ENCODE data around the gene FBXO2. TPM values are rescaled to one million over a fixed set of nuclear protein-coding genes. Genes with fewer than 3 reads are reported as not detected.
A peak's percentile ranks its signal among the peaks of the same experiment; 100 is the strongest.

Gene FBXO2
- total RNA-seq, 1 donor from 2014 or later: 5.9 TPM

DNA sequence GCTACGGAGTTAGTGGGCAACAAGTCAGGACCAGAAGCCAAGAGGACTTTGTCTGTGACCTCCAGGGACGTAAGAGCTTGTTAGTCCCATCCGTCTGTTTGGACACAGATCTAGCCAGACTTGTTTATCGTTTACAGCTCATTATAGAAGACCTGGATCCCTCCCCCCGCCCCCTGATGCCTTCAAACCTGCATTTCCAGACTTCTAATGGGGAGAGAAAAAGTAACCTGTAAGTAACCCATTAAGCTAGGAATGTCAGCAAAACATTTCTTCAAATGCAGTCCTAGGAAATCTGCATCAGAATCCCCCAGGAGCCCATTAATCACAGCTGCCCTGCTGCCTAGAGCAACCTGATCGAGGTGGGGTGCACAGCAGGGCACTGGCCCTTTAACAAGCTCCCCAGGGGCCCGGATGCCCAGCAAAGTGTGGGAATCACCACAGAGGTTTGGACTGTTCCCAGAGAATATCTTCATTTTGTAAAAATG lies 28.1 kb upstream of the FBXO2 start:
- ATAC-seq: no peak

DNA sequence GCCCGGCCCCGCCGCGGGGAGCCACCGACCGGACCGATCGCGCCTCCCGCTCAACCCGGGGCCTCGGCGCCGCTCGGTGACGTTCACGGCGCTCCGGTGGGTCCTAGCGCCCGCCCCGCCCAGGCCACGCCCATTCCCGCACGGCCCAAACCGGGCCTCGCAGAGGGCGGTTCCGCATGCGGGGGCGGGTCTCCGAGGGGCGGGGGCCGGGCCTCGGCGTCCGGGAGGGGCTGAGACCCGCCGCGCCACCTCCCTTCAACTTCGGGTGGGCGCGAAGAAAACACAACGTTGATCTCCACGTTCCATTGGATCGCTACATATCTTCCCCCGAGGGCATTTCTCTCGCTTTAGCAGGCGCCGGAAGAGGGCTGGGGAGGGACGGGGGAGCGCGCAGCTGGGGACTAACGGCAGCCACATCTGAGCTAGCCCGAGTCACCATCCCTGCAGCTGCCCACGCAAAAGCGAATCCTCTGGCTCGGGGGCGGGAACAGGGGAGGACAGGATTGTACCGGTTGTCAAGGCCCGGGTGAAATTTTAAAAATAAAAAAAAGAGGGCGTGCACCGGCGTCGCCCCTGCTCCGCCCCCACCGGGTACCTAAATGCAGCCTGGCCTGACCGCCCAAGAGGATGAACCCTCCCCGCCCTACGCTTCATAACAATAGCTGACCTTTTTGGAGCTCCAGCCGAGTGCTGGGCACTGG lies 27.0 kb upstream of the FBXO2 start, which contains the start of gene MAD2L2:
MAD2L2 (minus strand) TSS at position 78 of the 701 bp plus-strand sequence. CDS start 547 bp downstream, outside the sequence.
- ATAC-seq: peak; percentile 94

DNA sequence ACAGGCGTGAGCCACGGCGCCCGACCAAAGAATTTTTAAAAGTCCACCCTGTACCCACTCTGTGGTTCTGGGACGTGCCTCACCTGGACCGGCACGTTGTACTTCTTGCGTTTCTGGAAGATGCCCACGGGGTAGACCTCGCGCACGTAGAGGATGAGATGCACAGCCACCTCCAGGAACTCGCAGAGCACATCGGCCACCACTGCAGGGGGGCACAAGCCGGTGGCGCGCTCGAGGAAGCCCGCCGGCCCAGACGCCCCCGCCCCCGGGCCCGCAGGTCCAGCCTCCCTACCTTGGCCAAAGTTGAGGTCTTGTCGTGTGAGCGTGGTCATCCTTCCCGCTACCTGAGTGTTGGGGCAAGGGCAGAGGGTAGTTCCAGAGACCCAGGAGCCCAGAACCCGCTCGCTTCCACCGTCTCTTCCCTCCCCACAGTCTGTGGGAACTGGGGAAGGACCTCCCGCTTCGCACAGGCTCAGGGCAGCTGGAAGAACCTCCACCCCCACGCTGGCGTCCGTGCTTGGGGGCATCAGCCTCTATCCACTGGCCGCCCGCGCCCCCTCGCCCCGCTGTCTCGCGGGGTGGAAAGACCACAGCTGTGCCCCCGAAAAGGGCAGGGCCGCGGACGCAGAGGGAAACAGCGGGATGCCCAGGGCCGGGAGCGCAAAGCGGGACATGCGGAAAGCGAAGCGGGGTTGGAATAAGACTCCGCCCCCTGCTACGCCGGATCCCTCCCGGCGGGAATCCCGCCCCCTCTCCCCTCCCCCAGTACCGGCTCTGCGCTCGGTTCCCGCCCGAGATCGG lies 26.2 kb upstream of the FBXO2 start:
- peak; percentile 31 for ATAC-seq

DNA sequence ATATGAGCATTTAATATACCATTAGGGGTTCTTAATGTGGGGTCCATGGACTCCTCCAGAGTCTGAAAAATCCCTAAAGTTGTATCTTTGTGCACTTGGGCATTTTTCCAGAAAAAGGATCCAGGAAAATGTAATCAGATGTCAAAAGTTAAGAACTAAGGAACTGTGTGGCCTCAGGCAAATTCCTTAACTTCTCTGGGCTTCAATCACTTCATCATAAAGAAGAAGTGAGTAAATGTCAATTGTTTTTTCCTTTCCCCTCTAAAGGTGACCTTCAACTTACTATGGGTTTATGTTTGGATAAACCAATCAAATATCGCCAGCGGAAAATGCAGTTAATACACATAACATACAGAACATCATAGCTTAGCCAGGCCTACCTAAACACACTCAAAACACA lies 24.2 kb upstream of the FBXO2 start:
- no peak for ATAC-seq

DNA sequence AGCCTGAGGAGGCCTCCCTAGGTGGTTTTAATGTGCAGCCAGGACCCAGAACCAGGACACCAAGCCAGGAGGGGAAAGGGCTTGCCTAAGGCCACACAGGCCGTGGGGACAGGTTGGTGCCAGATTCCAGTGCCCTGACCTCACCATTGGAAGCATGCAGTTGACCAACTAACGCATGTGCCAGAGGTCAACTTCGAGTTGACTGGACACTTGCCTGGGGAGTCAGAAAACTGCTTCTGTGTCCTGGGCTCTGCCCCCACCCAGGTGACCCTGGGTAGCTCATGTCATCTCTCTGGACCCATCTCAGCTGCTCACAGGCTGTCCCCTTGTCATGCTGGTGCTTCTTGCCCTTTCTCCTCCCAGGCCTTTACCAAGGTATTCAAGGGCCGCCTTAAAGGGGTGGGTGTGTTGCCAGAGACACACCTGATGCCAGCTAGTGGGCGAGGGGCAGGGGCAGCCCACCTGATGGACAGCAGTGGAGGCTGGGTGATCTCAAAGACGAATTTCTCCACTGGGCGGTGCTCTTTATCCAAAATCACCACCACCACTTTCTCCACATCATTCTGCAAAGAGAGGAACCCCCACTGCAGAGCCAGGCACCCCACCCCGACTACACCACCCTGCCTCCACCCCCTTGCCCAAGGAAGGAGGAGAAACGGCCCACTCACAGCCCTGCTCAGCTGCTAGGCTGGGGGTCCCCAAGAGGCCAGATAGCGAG lies 22.3 kb upstream of the FBXO2 start:
- ATAC-seq: no peak

DNA sequence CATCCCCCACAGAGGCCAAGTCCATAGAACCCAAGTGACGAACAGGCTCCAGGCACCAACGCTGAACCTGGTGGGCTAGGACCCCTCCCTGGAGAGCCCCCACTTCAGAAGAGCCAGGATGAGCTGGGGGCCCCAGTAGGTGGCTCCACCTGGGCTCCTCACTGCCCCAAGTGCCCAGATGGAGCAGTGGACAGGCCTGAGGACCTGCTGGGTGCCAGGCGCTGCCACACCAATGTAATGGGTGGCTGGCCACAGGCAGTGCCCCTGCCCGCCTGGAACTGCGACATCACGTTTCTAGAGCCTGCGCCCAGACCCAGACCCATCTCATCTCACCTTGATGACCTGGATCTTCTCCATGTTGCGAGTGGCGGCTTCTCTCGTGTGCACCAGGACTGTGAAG lies 21.1 kb upstream of the FBXO2 start:
- ATAC-seq: no peak

DNA sequence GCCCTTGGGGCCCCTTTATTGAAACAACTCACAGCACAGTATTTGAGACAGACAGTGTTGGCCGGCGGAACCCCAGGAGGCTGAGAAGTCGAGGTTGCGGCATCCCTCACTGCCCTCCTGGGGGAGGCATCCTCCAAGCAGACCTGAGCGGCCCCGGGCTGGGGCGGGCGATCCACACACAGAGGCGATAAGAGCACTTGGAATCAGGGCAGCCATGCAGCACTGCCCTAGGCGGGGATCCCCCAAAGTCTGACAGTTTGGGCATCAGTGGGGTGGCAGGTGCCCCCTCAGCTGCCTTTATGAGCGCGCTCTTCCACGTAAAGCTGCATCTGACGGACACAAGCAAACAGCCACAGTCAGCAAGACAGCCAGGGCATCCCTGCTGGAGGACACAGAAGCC lies 20.3 kb upstream of the FBXO2 start:
- ATAC-seq: no peak

DNA sequence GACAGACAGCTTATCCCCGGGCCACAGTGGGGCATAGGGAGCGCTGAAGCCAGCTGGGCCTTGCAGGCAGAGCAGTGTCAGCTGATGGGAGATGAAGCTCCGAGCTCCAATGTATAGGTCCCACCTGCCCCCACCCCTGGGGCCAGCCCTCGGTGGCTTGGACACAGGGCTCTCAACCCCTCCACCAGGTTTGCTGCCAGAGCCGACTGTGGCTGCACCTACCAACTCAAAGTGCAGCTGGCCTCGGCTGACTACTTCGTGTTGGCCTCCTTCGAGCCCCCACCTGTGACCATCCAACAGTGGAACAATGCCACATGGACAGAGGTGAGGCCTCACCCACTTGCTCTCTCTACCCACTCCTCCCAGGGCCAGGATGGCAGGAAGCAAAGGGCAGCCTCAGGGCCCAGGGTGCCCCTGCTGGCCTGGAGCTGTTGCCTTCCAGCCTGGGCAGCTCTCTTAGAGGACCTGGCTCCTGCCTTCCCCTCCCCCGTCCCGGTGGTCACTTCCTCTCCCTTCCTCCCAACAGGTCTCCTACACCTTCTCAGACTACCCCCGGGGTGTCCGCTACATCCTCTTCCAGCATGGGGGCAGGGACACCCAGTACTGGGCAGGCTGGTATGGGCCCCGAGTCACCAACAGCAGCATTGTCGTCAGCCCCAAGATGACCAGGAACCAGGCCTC lies 19.0 kb upstream of the FBXO2 start:
- no peak for ATAC-seq

DNA sequence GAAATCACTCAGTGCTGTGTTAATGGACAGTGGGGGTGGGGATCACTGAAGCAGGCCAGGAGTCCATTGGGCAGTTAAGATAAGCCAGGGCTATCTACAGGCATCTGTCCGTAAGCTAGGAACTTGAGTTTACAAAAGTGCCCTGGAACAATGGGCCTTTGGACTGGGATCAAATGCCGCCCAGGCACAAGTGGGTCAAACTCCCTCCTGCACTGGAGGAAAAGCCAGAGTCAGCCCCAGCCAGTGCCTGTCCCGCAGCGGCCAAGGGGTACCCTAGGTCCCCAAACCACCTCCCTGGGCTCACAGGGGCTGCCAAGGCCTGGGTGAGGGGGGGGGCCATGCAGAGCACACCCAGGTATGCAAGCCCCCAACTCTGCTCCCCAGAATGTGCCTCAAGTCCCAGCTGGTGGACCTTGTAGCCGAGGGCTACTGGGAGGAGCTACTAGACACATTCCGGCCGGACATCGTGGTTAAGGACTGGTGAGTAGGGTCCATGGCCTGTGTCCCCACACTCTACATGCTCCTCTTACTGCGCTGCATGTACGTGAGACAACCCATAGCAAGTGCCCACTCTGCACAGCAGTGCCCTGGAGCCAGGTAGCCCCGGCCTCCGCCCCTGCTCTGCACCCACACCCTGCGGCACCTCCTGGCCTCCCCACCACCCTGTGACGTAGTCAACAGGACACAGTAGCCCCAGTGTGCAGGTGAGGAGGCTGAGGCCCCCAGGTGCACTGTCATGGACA lies 17.5 kb upstream of the FBXO2 start:
- peak; percentile 12 for ATAC-seq

DNA sequence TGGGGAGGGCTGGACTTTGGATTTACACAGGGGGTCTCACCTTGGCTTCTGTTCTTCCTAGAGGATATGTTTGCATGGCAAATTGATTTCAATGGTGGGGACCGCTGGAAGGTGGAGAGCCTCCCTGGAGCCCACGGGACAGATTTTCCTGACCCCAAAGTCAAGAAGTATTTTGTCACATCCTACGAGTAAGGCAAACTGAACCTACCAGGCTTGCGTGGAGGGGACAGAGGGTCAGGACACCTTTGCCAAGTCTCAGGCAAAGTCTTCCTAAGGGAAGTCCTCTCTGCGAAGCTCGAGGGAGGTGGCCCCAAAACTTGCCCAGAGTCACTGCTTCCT lies 16.9 kb upstream of the FBXO2 start:
- ATAC-seq: no peak

DNA sequence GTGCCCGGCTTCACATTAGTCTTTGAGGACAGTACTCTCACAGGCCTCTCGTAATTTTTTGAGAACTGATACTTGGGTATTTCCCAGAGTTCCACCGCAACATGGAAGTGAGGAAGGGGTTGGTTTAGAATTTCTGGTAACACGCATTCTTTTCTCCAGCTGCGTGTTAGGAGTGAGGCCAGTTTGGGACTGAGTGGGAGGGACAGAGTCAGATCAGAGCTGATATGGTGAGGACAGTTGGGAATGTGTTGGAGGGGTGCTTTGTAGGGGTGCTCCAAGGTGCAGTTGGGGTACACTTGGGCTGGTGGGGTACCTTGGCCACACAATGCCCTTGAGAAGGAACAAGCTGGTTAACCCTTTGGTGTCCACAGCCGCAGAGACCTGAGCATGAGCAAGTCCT lies 16.5 kb upstream of the FBXO2 start:
- ATAC-seq: no peak

DNA sequence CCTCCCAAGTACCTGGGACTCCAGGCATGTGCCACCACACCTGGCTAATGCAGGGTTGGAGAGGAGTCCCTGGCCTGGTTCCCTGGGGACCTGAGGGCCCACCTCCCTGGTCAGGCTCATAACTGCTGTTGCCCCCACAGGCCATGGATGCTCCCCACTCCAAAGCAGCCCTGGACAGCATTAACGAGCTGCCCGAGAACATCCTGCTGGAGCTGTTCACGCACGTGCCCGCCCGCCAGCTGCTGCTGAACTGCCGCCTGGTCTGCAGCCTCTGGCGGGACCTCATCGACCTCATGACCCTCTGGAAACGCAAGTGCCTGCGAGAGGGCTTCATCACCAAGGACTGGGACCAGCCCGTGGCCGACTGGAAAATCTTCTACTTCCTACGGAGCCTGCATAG lies 14.3 kb upstream of the FBXO2 start:
- ATAC-seq: no peak

DNA sequence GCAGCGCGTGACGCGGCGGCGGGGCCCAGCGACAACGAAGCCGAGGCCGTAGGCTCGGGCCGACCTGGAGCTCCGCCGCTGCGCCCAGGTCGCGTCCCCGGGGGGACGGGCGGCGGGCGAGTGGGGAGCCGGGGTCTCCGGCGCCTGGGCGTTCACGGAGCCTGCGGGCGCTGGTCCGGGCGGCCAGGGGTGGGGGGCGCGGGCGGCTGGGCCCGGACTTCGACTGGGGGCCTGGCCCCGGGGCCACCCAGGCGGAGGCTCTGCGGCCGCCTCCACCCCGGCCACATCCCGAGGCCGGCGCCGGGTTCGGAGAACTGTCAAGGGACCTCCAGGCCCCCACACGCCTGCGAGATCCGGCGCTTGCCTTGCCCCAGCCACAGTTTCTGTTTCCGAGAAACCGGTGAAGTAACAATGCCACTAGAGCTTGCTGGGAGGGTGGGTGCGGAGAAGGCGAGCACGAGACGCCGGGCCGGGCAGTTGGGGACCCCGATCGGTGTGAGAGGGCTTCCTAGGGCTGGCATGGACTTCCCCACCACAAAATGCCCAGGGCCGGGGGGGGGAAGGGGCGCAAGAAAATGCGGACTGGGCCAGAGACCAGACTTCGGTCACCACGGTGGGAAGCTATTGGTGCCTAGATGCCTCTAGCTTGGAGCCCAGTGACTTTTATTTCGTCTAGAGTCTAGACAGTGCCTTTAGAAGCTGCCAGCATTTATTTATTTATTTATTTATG lies 10.3 kb upstream of the FBXO2 start:
- peak; percentile 31 for ATAC-seq

DNA sequence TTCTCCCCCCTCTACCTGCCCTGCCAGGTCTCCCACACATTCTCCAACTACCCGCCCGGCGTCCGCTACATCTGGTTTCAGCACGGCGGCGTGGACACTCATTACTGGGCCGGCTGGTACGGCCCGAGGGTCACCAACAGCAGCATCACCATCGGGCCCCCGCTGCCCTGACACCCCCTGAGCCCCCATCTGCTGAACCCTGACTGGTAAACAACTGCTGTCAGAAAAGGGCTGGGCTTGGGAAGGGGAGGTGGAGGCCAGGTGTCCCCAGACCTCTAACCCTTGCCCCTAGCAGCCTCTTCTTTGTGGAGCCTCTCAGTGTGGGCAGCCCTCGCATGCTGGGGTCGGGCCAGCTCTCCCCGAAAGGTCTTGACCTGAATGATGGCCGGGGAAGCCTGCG lies 6.9 kb upstream of the FBXO2 start:
- ATAC-seq: no peak

DNA sequence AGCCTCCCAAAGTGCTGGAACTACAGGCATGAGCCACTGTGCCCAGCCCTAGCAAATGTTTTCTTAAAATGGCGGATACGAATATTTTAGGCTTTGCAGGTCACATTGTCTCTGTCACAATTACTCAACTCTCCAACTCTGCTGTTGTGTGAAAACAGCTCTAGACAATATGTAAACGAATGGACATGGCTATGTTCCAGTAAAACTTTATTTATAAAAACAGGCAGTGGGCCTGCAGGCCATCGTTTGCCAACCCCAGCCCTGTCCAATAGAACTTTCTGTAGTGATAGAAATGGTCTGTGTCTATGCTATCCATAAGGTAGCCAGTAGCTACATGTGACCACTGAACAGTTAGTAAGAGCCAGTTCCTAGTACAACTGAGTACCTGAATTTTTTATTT lies 5.5 kb upstream of the FBXO2 start:
- ATAC-seq: no peak

DNA sequence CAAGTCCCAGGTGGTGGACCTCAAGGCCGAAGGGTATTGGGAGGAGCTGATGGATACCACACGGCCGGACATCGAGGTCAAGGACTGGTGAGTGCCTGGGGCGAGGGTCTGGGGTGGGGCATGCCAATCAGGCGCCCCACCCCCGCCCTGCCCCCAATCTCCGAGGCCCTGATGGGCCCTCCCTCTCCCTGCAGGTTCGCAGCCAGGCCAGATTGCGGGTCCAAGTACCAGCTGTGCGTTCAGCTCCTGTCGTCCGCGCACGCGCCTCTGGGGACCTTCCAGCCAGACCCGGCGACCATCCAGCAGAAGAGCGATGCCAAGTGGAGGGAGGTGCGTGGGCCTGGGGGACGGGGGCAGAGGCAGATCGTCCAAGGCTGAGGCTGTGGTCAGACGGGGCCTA lies 4.3 kb upstream of the FBXO2 start:
- no peak for ATAC-seq

DNA sequence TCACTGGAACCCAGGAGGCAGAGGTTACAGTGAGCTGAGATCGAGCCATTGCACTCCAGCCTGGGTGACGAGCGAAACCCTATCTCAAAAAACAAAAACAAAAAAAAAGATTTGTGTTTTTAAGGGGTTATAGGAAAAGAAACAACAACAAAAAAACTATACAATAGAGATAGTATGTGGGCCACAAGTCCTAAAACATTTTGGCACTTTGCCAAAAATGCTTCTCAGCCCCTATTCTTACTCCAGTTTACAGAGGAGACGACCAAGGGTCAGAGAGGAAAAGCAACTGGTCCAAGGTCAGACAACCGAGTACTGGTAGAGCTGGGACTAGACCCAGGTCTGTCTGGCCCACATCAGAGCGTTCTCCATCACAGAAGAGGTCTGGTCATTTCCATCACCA lies 3.4 kb upstream of the FBXO2 start:
- ATAC-seq: no peak

DNA sequence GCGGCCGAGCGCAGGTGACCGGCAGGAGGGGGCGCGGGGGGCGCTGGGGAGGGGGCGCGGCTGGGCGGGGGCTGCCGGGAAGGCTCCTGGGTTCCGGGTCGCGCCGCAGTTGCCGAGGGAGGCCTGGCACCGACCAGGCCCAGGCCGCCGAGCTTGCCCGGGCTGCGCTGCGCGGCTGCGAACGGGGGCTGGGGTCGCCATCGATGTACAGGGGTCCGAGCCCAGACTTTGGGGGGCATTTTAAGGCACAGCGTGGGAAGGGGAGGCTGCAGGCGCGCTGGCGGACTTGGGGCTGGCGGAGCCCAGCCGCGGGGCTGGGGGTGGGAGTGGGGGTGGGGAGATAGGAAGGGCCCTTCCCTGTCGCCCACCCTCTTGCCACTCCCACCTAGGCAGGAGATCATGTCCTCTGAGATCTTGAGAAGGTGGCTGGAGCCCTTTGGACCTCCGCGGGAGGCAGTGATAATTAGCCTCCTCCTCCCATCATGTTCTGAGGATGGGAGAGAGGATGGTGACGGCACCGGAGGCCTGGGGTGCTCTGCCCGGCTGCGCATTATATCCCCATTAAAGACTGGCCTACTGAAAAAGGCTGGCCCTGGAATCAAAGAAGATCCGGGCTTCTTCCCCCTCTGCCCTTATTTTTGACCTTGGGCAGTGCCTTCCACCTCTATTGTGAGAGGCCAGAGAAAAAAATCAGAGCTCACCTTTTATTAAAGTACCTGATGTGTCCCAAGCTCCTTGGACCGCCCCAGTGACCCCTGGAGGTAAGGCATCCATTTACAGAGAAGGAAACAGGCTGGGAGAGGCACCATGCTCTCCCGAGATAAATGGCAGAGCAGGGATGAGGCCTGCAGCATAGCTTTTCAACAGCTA lies 945 bp upstream of the FBXO2 start:
- peak; percentile 14 for ATAC-seq

DNA sequence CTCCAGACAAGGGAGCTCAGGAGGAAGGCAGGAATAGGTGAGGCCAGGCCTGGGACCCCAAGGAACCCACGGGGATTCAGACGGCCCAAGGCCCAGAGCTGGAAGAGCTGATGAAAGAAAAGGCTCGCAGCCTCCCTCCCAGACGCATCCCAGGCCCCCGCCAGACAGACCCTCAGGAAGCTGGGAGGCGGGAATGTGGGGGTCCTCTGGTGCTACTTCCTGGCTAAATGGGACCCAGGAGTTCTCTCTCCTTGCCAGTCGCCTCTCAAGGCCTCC lies 430 bp downstream of the FBXO2 start:
- peak; percentile 8 for ATAC-seq

DNA sequence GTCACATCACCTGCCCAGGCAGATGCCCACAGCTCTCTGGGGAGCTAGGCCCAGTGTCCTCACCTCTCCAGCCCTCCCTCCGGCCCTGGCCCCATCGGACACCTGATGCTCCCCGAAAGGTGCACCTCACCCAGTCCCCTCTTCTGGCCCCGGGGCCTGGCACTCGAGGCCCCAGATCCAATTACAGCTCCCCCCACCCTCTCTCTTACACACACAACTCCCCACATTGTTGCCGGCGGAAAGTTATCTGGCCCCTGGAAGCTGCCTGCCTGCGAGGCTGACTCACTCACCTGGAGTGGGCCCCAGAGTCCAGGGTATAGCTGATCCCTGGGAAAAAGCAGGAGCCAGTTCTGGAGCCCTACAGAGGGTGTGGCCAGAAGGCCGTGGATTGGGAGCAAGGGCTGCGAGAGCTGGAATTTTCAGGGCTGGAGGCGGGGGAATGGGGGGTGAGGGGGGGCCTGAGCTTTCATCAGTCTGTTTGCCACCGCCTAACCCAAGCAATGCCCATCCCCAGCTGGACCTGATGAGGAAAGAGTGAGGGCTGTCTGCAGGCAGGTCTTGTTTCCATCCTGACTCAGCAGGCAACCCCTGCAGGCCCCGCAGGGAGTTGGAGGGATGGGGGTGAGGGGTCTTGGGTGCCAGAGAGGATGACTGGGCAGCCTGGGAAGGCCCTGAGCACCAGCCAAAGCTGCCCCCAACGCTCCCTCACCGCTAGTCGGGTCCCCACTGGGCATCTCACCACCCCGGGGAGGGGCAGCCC lies 948 bp downstream of the FBXO2 start:
- ATAC-seq: no peak

All from esophagus mucosa (tissue), 1 donor.